SK-N-SH treated with all-trans-retinoic acid at 6 μM for 48 hours (cell line): ENCODE data around the gene NEK1.
"Not testable (repeated sequence)": the region's sequence is repeated elsewhere in the genome, so short reads cannot be mapped to it uniquely, and the experiment has no call there.

Experiments used
- ARNTL ChIP-seq: fragments of 450-650 bp; formaldehyde crosslinking; IDR thresholded peaks from 2 replicates; pipeline ENCODE4 v1.5.0; 2020; ENCODE audit warnings: low read depth, mild to moderate bottlenecking, moderate library complexity, borderline replicate concordance
- BACH2 ChIP-seq: fragments of 250-450 bp; sonication (Bioruptor Pico); IDR thresholded peaks from 2 replicates; pipeline ENCODE4 v1.9.0; 2021; ENCODE audit warnings: mild to moderate bottlenecking, borderline replicate concordance
- CSDC2 ChIP-seq: fragments of 250-450 bp; sonication (Bioruptor Pico); IDR thresholded peaks from 2 replicates; pipeline ENCODE4 v1.5.0; 2020; ENCODE audit warnings: mild to moderate bottlenecking, moderate library complexity
- ESRRG ChIP-seq: fragments of 250-450 bp; sonication (Bioruptor Pico); IDR thresholded peaks from 2 replicates; pipeline ENCODE4 v1.6.1; 2021; ENCODE audit warnings: mild to moderate bottlenecking
- GLIS3 ChIP-seq: fragments of 250-450 bp; sonication (Bioruptor Pico); IDR thresholded peaks from 2 replicates; pipeline ENCODE4 v1.5.0; 2020; ENCODE audit warnings: mild to moderate bottlenecking, moderate library complexity
- OSR1 ChIP-seq: fragments of 250-450 bp; sonication (Bioruptor Pico); IDR thresholded peaks from 2 replicates; pipeline ENCODE4 v1.8.0; 2022; ENCODE audit warnings: moderate library complexity, mild to moderate bottlenecking, inconsistent platforms
- PPARA ChIP-seq: fragments of 250-450 bp; sonication (Bioruptor Pico); IDR thresholded peaks from 2 replicates; pipeline ENCODE4 v1.5.0; 2020; ENCODE audit warnings: mild to moderate bottlenecking, borderline replicate concordance
- TCF4 ChIP-seq: fragments of 250-450 bp; sonication (Bioruptor Pico); IDR thresholded peaks from 2 replicates; pipeline ENCODE4 v1.8.0; 2021; ENCODE audit warnings: mild to moderate bottlenecking, moderate library complexity, borderline replicate concordance
- TOX ChIP-seq: fragments of 250-450 bp; sonication (Bioruptor Pico); IDR thresholded peaks from 2 replicates; pipeline ENCODE4 v1.8.0; 2021; ENCODE audit warnings: mild to moderate bottlenecking, moderate library complexity, borderline replicate concordance
- ZFP30 ChIP-seq: fragments of 450-650 bp; formaldehyde crosslinking; IDR thresholded peaks from 2 replicates; pipeline ENCODE4 v1.5.0; 2022; ENCODE audit warnings: mild to moderate bottlenecking, moderate library complexity
- TF ChIP-seq, protein P1 (sequence below): fragments of 250-450 bp; sonication (Bioruptor Pico); IDR thresholded peaks from 2 replicates; pipeline ENCODE4 v1.8.0; 2020; ENCODE audit warnings: mild to moderate bottlenecking, moderate library complexity, borderline replicate concordance
- TF ChIP-seq, protein P2 (sequence below): fragments of 250-450 bp; sonication (Bioruptor Pico); IDR thresholded peaks from 2 replicates; pipeline ENCODE4 v1.8.0; 2021; ENCODE audit warnings: low read depth, mild to moderate bottlenecking, moderate library complexity, borderline replicate concordance

DNA sequence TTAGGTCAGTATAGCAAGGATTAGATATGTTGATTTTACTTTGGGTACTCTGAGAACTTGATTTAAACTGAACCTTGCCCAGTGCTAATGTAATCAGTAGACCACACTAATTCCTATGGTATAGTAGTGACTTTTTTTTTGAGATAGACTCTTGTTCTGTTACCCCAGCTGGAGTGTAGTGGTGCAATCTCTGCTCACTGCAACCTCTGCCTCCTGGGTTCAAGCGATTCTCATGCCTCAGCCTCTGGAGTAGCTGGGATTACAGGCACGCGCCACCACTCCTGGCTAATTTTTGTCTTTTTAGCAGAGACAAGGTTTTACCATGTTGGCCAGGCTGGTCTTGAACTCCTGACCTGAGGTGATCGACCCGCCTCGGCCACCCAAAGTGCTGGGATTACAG is 11.6 kb upstream of the NEK1 start:
- TF ChIP-seq ESRRG (CRISPR knock-in tag); TOX; OSR1 (CRISPR knock-in tag); BACH2 (CRISPR knock-in tag); ZFP30; TCF4 (CRISPR knock-in tag); ARNTL (CRISPR knock-in tag); PPARA (CRISPR knock-in tag); GLIS3 (CRISPR knock-in tag); CSDC2: not testable (repeated sequence)
- TF ChIP-seq, protein P1, sequence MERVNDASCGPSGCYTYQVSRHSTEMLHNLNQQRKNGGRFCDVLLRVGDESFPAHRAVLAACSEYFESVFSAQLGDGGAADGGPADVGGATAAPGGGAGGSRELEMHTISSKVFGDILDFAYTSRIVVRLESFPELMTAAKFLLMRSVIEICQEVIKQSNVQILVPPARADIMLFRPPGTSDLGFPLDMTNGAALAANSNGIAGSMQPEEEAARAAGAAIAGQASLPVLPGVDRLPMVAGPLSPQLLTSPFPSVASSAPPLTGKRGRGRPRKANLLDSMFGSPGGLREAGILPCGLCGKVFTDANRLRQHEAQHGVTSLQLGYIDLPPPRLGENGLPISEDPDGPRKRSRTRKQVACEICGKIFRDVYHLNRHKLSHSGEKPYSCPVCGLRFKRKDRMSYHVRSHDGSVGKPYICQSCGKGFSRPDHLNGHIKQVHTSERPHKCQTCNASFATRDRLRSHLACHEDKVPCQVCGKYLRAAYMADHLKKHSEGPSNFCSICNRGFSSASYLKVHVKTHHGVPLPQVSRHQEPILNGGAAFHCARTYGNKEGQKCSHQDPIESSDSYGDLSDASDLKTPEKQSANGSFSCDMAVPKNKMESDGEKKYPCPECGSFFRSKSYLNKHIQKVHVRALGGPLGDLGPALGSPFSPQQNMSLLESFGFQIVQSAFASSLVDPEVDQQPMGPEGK: not testable (repeated sequence)
- TF ChIP-seq, protein P2, sequence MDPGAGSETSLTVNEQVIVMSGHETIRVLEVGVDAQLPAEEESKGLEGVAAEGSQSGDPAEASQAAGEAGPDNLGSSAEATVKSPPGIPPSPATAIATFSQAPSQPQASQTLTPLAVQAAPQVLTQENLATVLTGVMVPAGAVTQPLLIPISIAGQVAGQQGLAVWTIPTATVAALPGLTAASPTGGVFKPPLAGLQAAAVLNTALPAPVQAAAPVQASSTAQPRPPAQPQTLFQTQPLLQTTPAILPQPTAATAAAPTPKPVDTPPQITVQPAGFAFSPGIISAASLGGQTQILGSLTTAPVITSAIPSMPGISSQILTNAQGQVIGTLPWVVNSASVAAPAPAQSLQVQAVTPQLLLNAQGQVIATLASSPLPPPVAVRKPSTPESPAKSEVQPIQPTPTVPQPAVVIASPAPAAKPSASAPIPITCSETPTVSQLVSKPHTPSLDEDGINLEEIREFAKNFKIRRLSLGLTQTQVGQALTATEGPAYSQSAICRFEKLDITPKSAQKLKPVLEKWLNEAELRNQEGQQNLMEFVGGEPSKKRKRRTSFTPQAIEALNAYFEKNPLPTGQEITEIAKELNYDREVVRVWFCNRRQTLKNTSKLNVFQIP (CRISPR knock-in tag): not testable (repeated sequence)
